HepG2 (cell line): ENCODE measurements around the gene MATK.

Source experiments
- EZH2 ChIP-seq: conservative IDR thresholded peaks from 2 replicates; pipeline ENCODE4 v1.6.1; 2012; ENCODE audit warnings: mild to moderate bottlenecking, low read depth, low read length, moderate library complexity
- JUN ChIP-seq: sonication (generic); formaldehyde crosslinking; IDR thresholded peaks from 2 replicates; pipeline ENCODE4 v1.4.0; 2020; ENCODE audit warnings: mild to moderate bottlenecking, missing genetic modification reagents
- PHF21A ChIP-seq: sonication (generic); formaldehyde crosslinking; IDR thresholded peaks from 2 replicates; pipeline ENCODE4 v1.5.0; 2020; ENCODE audit warnings: mild to moderate bottlenecking, missing genetic modification reagents
- REPIN1 ChIP-seq: sonication (generic); formaldehyde crosslinking; IDR thresholded peaks from 2 replicates; pipeline ENCODE4 v1.8.0; 2022; ENCODE audit warnings: missing genetic modification reagents, low read depth, mild to moderate bottlenecking, borderline replicate concordance
- TFDP1 ChIP-seq: IDR thresholded peaks from 2 replicates; pipeline ENCODE4 v1.6.1; 2016; ENCODE audit warnings: missing compliant biosample characterization, missing genetic modification reagents, borderline replicate concordance
- ZHX1 ChIP-seq: sonication (generic); formaldehyde crosslinking; IDR thresholded peaks from 2 replicates; pipeline ENCODE4 v1.8.1; 2022; ENCODE audit warnings: low read depth, mild to moderate bottlenecking, missing genetic modification reagents
- TF ChIP-seq, protein P1 (sequence below): sonication (generic); formaldehyde crosslinking; IDR thresholded peaks from 2 replicates; pipeline ENCODE4 v1.5.0; 2020; ENCODE audit warnings: mild to moderate bottlenecking, missing genetic modification reagents, moderate library complexity
- TF ChIP-seq, protein P2 (sequence below): IDR thresholded peaks from 2 replicates; pipeline ENCODE4 v1.6.1; 2012; ENCODE audit warnings: inconsistent platforms

DNA sequence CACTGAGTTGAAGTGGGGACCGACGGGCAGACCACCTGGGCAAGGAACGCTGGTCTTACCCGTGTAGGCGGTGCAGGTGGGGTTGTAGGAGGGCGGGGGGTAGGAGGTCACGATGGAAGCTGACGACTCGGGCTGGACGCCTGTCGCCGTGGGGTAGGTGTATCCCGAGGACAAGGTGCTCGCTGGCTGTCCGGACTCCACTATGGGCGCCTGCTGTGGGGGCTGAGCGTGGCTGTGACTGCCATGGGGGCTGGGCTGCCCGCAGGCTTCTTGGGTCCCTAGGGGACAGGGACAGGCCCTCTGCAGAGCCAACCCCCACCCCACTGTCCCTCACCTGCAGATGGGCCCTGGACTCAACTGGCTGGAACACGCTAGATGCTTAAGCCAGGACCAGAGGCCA lies 45.4 kb upstream of the MATK start:
- TF ChIP-seq TFDP1 (CRISPR knock-in tag) (no peak), ZHX1 (CRISPR knock-in tag) (no peak), EZH2 (no peak), JUN (CRISPR knock-in tag) (no peak), PHF21A (CRISPR knock-in tag) (no peak), REPIN1 (CRISPR knock-in tag) (no peak)
- TF ChIP-seq, protein P1, sequence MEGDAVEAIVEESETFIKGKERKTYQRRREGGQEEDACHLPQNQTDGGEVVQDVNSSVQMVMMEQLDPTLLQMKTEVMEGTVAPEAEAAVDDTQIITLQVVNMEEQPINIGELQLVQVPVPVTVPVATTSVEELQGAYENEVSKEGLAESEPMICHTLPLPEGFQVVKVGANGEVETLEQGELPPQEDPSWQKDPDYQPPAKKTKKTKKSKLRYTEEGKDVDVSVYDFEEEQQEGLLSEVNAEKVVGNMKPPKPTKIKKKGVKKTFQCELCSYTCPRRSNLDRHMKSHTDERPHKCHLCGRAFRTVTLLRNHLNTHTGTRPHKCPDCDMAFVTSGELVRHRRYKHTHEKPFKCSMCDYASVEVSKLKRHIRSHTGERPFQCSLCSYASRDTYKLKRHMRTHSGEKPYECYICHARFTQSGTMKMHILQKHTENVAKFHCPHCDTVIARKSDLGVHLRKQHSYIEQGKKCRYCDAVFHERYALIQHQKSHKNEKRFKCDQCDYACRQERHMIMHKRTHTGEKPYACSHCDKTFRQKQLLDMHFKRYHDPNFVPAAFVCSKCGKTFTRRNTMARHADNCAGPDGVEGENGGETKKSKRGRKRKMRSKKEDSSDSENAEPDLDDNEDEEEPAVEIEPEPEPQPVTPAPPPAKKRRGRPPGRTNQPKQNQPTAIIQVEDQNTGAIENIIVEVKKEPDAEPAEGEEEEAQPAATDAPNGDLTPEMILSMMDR: no peak
- TF ChIP-seq, protein P2, sequence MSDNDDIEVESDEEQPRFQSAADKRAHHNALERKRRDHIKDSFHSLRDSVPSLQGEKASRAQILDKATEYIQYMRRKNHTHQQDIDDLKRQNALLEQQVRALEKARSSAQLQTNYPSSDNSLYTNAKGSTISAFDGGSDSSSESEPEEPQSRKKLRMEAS: no peak
